K562 (cell line): ENCODE measurements around the gene ABR. TPM values are rescaled to one million over a fixed set of nuclear protein-coding genes. Genes with fewer than 3 reads are reported as not detected.
"Not testable (repeated sequence)": the region's sequence is repeated elsewhere in the genome, so short reads cannot be mapped to it uniquely, and the experiment has no call there.

Source experiments
- ATAC-seq: fragments of 200-7000 bp; cut with Tn5 transposase; 3 replicates; pipeline ENCODE4 v1.9.1; 2020; ENCODE audit warnings: moderate library complexity
- BruUV-seq: library from RNA; stranded (reverse); fragments of 400-500 nt; replicated peaks from 2 replicates; lab custom pipeline; 2021; lab: Mats Ljungman, UMichigan
- CTCF ChIA-PET: fragments of 300-600 bp; formaldehyde crosslinking; extraction: SDS; loops from one replicate; lab custom pipeline; 2021; ENCODE audit warnings: low intra/inter-chr PET ratio; lab: Yijun Ruan, JAX
- POLR2A ChIA-PET: fragments of 300-600, 350-650 bp; sonication (Branson Sonifier 250); formaldehyde crosslinking; extraction: SDS; loops from one replicate; lab custom pipeline; 2021; ENCODE audit warnings: antibody characterized with exemption, inconsistent platforms; lab: Yijun Ruan, JAX
- DNase-seq, 4 experiments: peaks; one replicate each; pipeline versions ENCODE4 v3.0.0 to v3.0.0-alpha.2; 2011 to 2018; ENCODE audit warnings: low spot score in 3 of 4, mixed read lengths in 3 of 4; ENCODE audit errors: extremely low read depth in 1 of 4
- FAIRE-seq: peaks from 2 replicates; lab custom pipeline; 2011; peaks lifted over from hg19 to GRCh38; lab: Jason Lieb, UNC
- H2AFZ ChIP-seq: 2 replicates; pipeline ENCODE4 v1.6.0; 2011; ENCODE audit warnings: low read depth, low read length, control low read depth, inconsistent platforms
- H3K27ac ChIP-seq: fragments of 200-600 bp; 3 replicates; pipeline ENCODE4 v1.8.0; 2011; ENCODE audit warnings: low read depth, mild to moderate bottlenecking, control low read depth, inconsistent platforms, low read length, moderate library complexity, mixed read lengths; ENCODE audit errors: extremely low read depth
- H3K27me3 ChIP-seq, 2 experiments: fragments of 300-600 bp in 1 of 2; 2 replicates in 1 of 2; 3 replicates in 1 of 2; pipeline versions ENCODE4 v1.6.0 to v1.8.0; 2011; ENCODE audit warnings: inconsistent platforms in 2 of 2, low read length in 2 of 2, mild to moderate bottlenecking in 1 of 2, mixed read lengths in 1 of 2, moderate library complexity in 1 of 2; ENCODE audit not compliant: control insufficient read depth in 2 of 2, insufficient read depth in 2 of 2
- H3K36me3 ChIP-seq: fragments of 300-600 bp; 3 replicates; pipeline ENCODE4 v1.8.0; 2011; ENCODE audit warnings: mild to moderate bottlenecking, low read length, inconsistent platforms; ENCODE audit not compliant: control insufficient read depth, insufficient read depth
- H3K4me1 ChIP-seq, 2 experiments: fragments of 200-600 bp in 1 of 2; replicated peaks in 1 of 2; 2 replicates in 1 of 2; 3 replicates in 1 of 2; pipeline versions ENCODE4 v1.5.1 to v1.8.0; 2011; ENCODE audit warnings: inconsistent platforms in 2 of 2, low read length in 2 of 2, mild to moderate bottlenecking in 1 of 2, mixed read lengths in 1 of 2, moderate library complexity in 1 of 2; ENCODE audit not compliant: control insufficient read depth in 2 of 2, insufficient read depth in 2 of 2
- H3K4me2 ChIP-seq: 2 replicates; pipeline ENCODE4 v1.6.1; 2011; ENCODE audit warnings: low read length, control low read depth, inconsistent platforms, mixed read lengths; ENCODE audit not compliant: insufficient read depth
- H3K4me3 ChIP-seq: fragments of 200-600 bp; sonication (generic), shearing (Covaris generic); 2 replicates; pipeline ENCODE4 v1.5.1; 2016; ENCODE audit warnings: control low read depth, inconsistent platforms
- H3K79me2 ChIP-seq: fragments of 200-600 bp; 3 replicates; pipeline ENCODE4 v1.8.0; 2011; ENCODE audit warnings: low read length, inconsistent platforms; ENCODE audit not compliant: control insufficient read depth, insufficient read depth
- H3K9ac ChIP-seq, 2 experiments: 2 replicates each; pipeline versions ENCODE4 v1.6.0 to v1.6.1; 2011; ENCODE audit warnings: low read depth in 2 of 2, low read length in 2 of 2, control low read depth in 1 of 2, inconsistent platforms in 1 of 2, mild to moderate bottlenecking in 1 of 2, mixed read lengths in 1 of 2; ENCODE audit not compliant: insufficient read depth in 1 of 2
- H3K9me1 ChIP-seq: one replicate; pipeline ENCODE4 v1.6.0; 2011; ENCODE audit warnings: inconsistent platforms, mild to moderate bottlenecking, low read length, moderate library complexity; ENCODE audit not compliant: control insufficient read depth, insufficient read depth
- H3K9me3 ChIP-seq: replicated peaks from 2 replicates; pipeline ENCODE4 v1.5.1; 2011; ENCODE audit warnings: low read depth, low read length, inconsistent platforms; ENCODE audit not compliant: control insufficient read depth, insufficient read depth
- H4K20me1 ChIP-seq: replicated peaks from 2 replicates; pipeline ENCODE4 v1.6.1; 2011; ENCODE audit warnings: low read length, inconsistent platforms, mixed read lengths; ENCODE audit not compliant: control insufficient read depth, insufficient read depth
- EGR1 ChIP-seq: fragments of 450-650 bp; conservative IDR thresholded peaks from 2 replicates; pipeline ENCODE4 v1.6.1; 2017; ENCODE audit warnings: mild to moderate bottlenecking
- MTA3 ChIP-seq: fragments of 450-650 bp; formaldehyde crosslinking; IDR thresholded peaks from 2 replicates; pipeline ENCODE4 v1.6.1; 2017; ENCODE audit warnings: mild to moderate bottlenecking, borderline replicate concordance
- MTF1 ChIP-seq: fragments of 250-450 bp; sonication (Bioruptor Pico); IDR thresholded peaks from 2 replicates; pipeline ENCODE4 v1.9.0; 2021; ENCODE audit warnings: moderate library complexity, mild to moderate bottlenecking, inconsistent platforms, borderline replicate concordance
- RAD51 ChIP-seq: fragments of 450-650 bp; IDR thresholded peaks from 2 replicates; pipeline ENCODE4 v1.7.1; 2016; ENCODE audit warnings: low read depth, mild to moderate bottlenecking, borderline replicate concordance
- STAT5A ChIP-seq: IDR thresholded peaks from 2 replicates; pipeline ENCODE4 v1.6.1; 2012; ENCODE audit warnings: low read length, inconsistent platforms, borderline replicate concordance
- WGBS: fragments of 100-300 bp; shearing (Covaris generic); methylation state at CpG from one replicate; pipeline ENCODE4 v1.1.6; 2016; ENCODE audit warnings: low coverage, mixed read lengths; ENCODE audit not compliant: insufficient coverage; ENCODE audit errors: missing lambda C conversion rate; 5-methylcytosine and 5-hydroxymethylcytosine counted together
- in situ Hi-C: fragments of 300-500 bp; cut with MboI; formaldehyde crosslinking; loops from 4 replicates; pipeline ENCODE4 v1.15.0; 2018; ENCODE audit warnings: inconsistent platforms, mixed read lengths
- intact Hi-C: fragments of 100-400 bp; cut with micrococcal nuclease; formaldehyde crosslinking; loops from 2 replicates; pipeline ENCODE4 v1.14.2; 2022
- polyA plus RNA-seq, 8 experiments: library from polyadenylated mRNA; depleted of rRNA in 4 of 8; stranded (reverse) in 5 of 8; unstranded in 3 of 8; fragments of >200 nt; fragmentation: Nextera tagmentation in 2 of 8; fragmentation: Illumina TruSeq in 1 of 8; extraction: Ambion mirVana in 2 of 8; extraction: Trizol in 1 of 8; gene quantifications; 2 replicates each; pipeline versions ENCODE4 v1.2.1 to v1.2.3, GENCODE V29; 2011 to 2014; ENCODE audit warnings: inconsistent platforms in 1 of 8, missing spikeins in 1 of 8
- total RNA-seq, 7 experiments: library from RNA; depleted of rRNA in 6 of 7; stranded (reverse); fragments of >200 nt in 6 of 7; fragmentation: Illumina TruSeq in 2 of 7; extraction: Trizol in 2 of 7; gene quantifications; 2 replicates each; pipeline versions ENCODE4 v1.2.1 to v1.2.3, GENCODE V29; 2011 to 2021; ENCODE audit warnings: low replicate concordance in 1 of 7

The ABR gene
- total and polyA plus RNA-seq, 9 of the 15 experiments (the other 6 are each of a cell fraction or from before 2014, with no cell fraction given) = 0.07 to 1.6 (median 0.37) TPM; not detected in 1

- WGBS = 25% methylated on average over 17 of the region's 20 CpGs
- ATAC-seq (no peak), DNase-seq (no peak), FAIRE-seq (no peak)
- intact Hi-C loops = no loop called here
- Histone ChIP-seq H3K4me3 (no peak overlapping the region), H3K9ac (no peak overlapping the region), H2AFZ (no peak overlapping the region), H3K4me1 (peaks cover 0 to 11% of the 10 kb centered on the region in 2 experiments; a peak in 2 of 5 replicates), H3K27me3 (peaks cover 15 to 68% of the 10 kb centered on the region in 2 experiments; a peak in 4 of 5 replicates), H3K9me3 (no peaks in the 10 kb centered on the region), H3K27ac (no peak overlapping the region), H3K4me2 (no peak overlapping the region), H3K79me2 (no peaks in the 10 kb centered on the region), H4K20me1 (no peaks in the 10 kb centered on the region; the same call in 1 of the 2 replicates), H3K9me1 (no peaks in the 10 kb centered on the region), H3K36me3 (no peaks in the 10 kb centered on the region)
- BruUV-seq = no TSS peak
- TF ChIP-seq RAD51 (no peak), EGR1 (no peak), MTF1 (CRISPR knock-in tag) (no peak), MTA3 (no peak), STAT5A (no peak)
- POLR2A ChIA-PET = interaction anchor here (0.6 kb wide), 2 partner anchors 373 to 1817 kb away, joined by 3 read pairs; no protein-coding TSS in a partner anchor
- in situ Hi-C loops = no loop called here
- CTCF ChIA-PET = no interaction called here
Observed at GRCh38 chr17:1074886-1075605, 104.7 kb downstream of the ABR start.

DNA sequence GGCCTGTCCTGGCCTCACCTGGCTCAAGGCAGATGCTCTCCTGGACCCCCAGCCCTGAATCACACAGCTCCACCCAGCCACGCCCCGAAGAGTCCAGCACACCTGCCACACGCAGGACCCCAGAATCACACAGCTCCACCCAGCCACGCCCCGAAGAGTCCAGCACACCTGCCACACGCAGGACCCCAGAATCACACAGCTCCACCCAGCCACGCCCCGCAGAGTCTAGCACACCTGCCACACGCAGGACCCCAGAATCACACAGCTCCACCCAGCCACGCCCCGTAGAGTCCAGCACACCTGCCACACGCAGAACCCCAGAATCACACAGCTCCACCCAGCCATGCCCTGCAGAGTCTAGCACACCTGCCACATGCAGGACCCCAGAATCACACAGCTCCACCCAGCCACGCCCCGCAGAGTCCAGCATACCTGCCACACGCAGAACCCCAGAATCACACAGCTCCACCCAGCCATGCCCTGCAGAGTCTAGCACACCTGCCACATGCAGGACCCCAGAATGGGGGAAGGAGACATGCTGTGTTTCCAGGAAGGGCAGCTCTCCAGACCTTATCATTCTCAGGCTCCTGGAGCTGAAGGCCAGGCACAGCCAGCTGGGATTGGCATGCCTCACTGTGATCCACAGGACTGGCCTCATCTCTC is 105.7 kb downstream of the ABR start:
- CTCF ChIA-PET, BruUV-seq: not testable (repeated sequence)

More for the DNA sequence above, 105.7 kb downstream of the ABR start:
- ATAC-seq, POLR2A ChIA-PET, H3K9ac ChIP-seq, DNase-seq, H3K4me3 ChIP-seq, H3K27ac ChIP-seq, H3K9me1 ChIP-seq, intact Hi-C loops, H3K9me3 ChIP-seq, H3K4me2 ChIP-seq, H3K36me3 ChIP-seq, H2AFZ ChIP-seq, in situ Hi-C loops, H3K79me2 ChIP-seq, H4K20me1 ChIP-seq, FAIRE-seq: not testable (repeated sequence)
- 5% methylated on average over 8 of the region's 15 CpGs for WGBS
- peaks cover 0 to 11% of the 10 kb centered on the region in 2 experiments; a peak in 2 of 5 replicates for H3K4me1 ChIP-seq
- H3K27me3 ChIP-seq = peaks cover 17 to 67% of the 10 kb centered on the region in 2 experiments; a peak in 4 of 5 replicates
